Endothelial cell (in vitro differentiated cells): ENCODE data around the gene RCOR1. TPM values are rescaled to one million over a fixed set of nuclear protein-coding genes. Genes with fewer than 3 reads are reported as not detected.

Source experiments
- DNase-seq: peaks from one replicate; pipeline ENCODE4 v3.0.0; 2021; ENCODE audit warnings: low spot score
- H3K27ac Mint-ChIP-seq: one replicate; pipeline ENCODE4 v1.8.0; 2021; ENCODE audit warnings: mixed read lengths, inconsistent platforms; ENCODE audit not compliant: unreplicated experiment
- H3K27me3 Mint-ChIP-seq: one replicate; pipeline ENCODE4 v1.8.0; 2021; ENCODE audit warnings: mild to moderate bottlenecking, moderate library complexity, mixed read lengths, inconsistent platforms; ENCODE audit not compliant: unreplicated experiment
- H3K36me3 Mint-ChIP-seq: one replicate; pipeline ENCODE4 v1.8.0; 2021; ENCODE audit warnings: mild to moderate bottlenecking, low read depth, mixed read lengths, inconsistent platforms; ENCODE audit not compliant: unreplicated experiment
- H3K4me1 Mint-ChIP-seq: one replicate; pipeline ENCODE4 v1.8.0; 2021; ENCODE audit warnings: mild to moderate bottlenecking, mixed read lengths, inconsistent platforms; ENCODE audit not compliant: unreplicated experiment
- H3K4me3 Mint-ChIP-seq: one replicate; pipeline ENCODE4 v1.8.0; 2021; ENCODE audit warnings: mild to moderate bottlenecking, mixed read lengths, inconsistent platforms; ENCODE audit not compliant: unreplicated experiment
- H3K9me3 Mint-ChIP-seq: one replicate; pipeline ENCODE4 v1.8.0; 2021; ENCODE audit warnings: mixed read lengths, inconsistent platforms; ENCODE audit not compliant: unreplicated experiment
- total RNA-seq: library from RNA; stranded (reverse); fragmentation: NEBNext Ultra II Directional; extraction: Animal tissue kit (Norgen Biotek cat#: 25700); gene quantifications from one replicate; pipeline ENCODE4 v1.2.1, GENCODE V29; 2021; ENCODE audit not compliant: unreplicated experiment
- TF ChIP-seq, protein P1 (sequence below): fragments of 200-600 bp; sonication (generic); IDR thresholded peaks from one replicate; pipeline ENCODE4 v1.5.0; 2021; ENCODE audit warnings: antibody characterized with exemption; ENCODE audit not compliant: unreplicated experiment

RCOR1 gene
- total RNA-seq, 1 donor from 2014 or later = 51.6 TPM

DNA sequence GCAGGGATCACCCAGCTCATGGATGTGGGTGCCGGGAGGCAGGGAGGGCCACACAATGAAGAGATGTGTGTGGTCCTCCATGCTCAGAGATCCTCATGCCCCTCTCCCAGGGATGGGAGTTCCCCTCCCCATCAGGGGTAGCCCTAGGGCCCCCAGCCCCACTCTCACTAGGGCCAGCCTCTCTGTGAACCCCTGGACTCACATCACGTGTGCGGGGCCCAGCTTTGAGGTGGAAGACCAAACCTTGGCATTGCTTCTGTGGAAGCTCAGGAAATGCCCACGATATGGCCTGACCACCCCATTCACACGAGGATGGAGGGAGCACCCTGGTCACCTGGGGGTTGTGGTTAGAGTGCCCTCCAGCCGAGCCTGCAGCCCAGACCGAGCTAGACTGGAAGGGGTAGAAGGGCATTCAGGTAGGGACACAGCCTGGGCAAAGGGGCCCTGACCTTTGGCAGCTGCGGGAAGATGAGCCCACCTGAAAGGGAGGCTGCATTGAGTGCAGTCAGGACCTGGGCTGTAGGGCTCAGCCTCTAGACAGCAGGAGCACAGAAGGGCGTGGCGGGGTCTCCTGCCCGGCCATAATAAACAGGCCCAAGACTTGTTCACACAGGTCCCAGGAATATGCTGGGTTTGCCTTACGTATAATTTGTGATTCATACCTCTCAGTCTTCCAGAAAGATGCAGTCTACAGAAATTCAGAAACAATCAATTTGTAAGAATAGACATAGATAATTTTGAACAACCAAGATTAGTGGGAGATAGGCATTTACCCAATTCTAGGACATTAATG, 34.8 kb upstream of the RCOR1 start:
- H3K36me3 Mint-ChIP-seq = no peaks in the 10 kb centered on the region
- no peak overlapping the region for H3K27ac Mint-ChIP-seq
- H3K4me1 Mint-ChIP-seq = no peaks in the 10 kb centered on the region

DNA sequence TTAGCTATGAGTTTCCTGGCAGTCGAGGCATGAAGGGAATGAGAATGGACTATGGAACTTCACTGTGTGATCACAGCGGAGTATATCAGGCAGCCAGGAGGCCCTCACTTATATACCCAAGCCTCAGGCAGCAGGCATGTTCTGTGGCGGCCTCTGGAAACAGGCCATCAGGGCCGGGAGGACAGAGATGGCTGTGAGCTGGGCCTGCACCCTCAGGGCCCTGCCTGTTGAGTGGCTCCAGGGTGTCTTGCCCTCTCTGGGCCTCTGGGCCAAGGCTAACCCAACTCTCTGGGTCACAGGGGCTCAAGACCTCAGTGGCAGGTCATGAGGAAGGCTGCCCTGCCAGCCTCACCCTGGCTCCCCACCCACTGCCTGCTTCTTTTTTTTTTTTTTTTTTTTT, 33.9 kb upstream of the RCOR1 start:
- Mint-ChIP-seq H3K4me1 (no peaks in the 10 kb centered on the region), H3K27ac (no peak overlapping the region), H3K4me3 (no peak overlapping the region), H3K9me3 (no peaks in the 10 kb centered on the region), H3K36me3 (no peaks in the 10 kb centered on the region), H3K27me3 (peaks cover 9% of the 10 kb centered on the region)
- TF ChIP-seq, protein P1, sequence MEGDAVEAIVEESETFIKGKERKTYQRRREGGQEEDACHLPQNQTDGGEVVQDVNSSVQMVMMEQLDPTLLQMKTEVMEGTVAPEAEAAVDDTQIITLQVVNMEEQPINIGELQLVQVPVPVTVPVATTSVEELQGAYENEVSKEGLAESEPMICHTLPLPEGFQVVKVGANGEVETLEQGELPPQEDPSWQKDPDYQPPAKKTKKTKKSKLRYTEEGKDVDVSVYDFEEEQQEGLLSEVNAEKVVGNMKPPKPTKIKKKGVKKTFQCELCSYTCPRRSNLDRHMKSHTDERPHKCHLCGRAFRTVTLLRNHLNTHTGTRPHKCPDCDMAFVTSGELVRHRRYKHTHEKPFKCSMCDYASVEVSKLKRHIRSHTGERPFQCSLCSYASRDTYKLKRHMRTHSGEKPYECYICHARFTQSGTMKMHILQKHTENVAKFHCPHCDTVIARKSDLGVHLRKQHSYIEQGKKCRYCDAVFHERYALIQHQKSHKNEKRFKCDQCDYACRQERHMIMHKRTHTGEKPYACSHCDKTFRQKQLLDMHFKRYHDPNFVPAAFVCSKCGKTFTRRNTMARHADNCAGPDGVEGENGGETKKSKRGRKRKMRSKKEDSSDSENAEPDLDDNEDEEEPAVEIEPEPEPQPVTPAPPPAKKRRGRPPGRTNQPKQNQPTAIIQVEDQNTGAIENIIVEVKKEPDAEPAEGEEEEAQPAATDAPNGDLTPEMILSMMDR = no peak
- no peak for DNase-seq

More for the DNA sequence above, 34.8 kb upstream of the RCOR1 start:
- TF ChIP-seq, protein P1 = no peak
- H3K9me3 Mint-ChIP-seq = no peaks in the 10 kb centered on the region
- H3K4me3 Mint-ChIP-seq = no peak overlapping the region
- peaks cover 9% of the 10 kb centered on the region for H3K27me3 Mint-ChIP-seq
- DNase-seq = no peak

DNA sequence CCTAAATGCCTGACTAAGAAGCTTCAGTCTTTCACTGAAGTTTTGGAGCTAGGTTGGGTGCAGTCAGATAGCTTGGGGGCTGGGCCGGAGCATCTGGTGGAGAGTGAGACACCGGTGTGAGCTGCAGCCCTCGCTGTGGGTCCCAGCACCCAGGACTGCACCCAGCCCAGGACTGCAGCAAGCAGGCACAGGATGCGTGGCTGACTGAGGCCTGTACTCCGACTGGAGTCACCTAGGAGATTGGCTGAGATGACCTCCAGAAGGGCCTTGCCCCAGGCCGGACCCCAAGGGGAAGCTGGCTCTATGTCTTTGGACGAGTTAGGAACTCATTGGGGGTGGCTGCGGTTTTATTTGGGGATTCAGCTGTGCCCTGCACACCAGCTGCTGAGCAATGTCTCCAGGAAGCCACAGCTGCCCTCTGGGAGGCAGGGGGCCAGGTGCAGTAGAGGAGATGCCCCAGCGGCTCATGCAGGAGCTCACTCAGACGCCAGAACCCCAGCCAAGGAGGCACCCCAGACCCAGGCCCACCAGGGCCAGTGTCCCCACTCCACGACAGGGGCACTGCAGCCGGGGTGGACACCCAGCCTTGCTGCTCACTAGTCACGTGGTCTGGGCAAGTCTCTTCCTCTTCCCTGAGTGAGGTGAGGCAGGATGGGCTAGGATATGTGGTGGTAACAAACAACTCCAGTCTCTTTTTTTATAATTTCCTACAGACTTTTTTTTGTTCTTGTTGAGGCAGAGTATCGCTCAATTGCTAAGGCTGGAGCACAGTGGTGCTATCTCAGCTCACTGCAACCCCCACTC, 31.8 kb upstream of the RCOR1 start:
- H3K4me1 Mint-ChIP-seq = no peaks in the 10 kb centered on the region
- H3K9me3 Mint-ChIP-seq = no peaks in the 10 kb centered on the region
- DNase-seq = no peak
- H3K27ac Mint-ChIP-seq = no peak overlapping the region
- TF ChIP-seq, protein P1 = no peak
- H3K36me3 Mint-ChIP-seq = peaks cover 3% of the 10 kb centered on the region
- no peak overlapping the region for H3K4me3 Mint-ChIP-seq
- H3K27me3 Mint-ChIP-seq = peaks cover 9% of the 10 kb centered on the region

DNA sequence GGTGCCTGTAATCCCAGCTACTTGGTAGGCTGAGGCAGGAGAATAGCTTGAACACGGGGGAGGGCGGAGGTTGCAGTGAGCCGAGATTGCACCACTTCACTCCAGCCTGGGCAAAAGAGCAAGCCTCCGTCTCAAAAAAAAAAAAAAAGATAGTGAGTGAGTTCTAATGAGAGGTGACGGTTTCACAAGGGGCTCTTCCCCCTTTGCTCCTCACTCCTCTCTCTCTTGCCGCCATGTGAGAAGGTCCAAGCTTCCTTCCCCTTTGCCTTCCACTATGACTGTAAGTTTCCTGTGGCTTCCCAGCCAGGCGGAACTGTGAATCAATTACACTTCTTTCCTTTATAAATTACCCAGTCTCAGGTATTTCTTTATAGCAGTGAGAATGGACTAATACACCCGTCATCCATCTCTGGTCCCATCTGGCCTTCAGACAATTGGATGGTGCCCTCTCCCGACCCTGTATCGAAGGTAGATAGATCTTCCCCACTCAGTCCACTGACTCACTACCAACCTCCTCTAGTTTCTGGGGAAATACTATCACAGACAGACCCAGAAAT, 27.0 kb upstream of the RCOR1 start:
- TF ChIP-seq, protein P1 = no peak
- H3K4me1 Mint-ChIP-seq = peaks cover 4% of the 10 kb centered on the region
- no peak overlapping the region for H3K4me3 Mint-ChIP-seq
- peaks cover 4% of the 10 kb centered on the region for H3K27me3 Mint-ChIP-seq
- no peak for DNase-seq
- H3K27ac Mint-ChIP-seq = no peak overlapping the region
- no peaks in the 10 kb centered on the region for H3K9me3 Mint-ChIP-seq
- H3K36me3 Mint-ChIP-seq = peaks cover 4% of the 10 kb centered on the region

DNA sequence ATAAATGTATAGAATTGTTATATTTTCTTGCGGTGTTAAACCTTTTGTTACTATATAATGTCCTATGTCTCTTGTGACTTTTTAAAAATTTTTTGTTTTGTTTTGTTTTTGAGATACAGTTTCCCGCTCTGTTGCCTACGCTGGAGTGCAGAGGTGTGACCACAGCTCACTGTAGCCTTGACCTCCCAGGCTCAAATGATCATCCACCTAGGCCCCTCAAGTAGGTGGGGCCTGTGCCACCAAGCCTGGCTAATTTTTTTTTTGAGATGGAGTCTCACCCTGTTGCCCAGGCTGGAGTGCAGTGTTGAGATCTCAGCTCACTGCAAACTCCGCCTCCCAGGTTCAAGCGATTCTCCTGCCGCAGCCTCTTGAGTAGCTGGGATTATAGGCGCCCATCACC, 26.5 kb upstream of the RCOR1 start:
- no peak for DNase-seq
- Mint-ChIP-seq H3K27me3 (peaks cover 3% of the 10 kb centered on the region), H3K27ac (no peak overlapping the region), H3K4me3 (no peak overlapping the region), H3K9me3 (no peaks in the 10 kb centered on the region), H3K4me1 (peaks cover 6% of the 10 kb centered on the region), H3K36me3 (peaks cover 4% of the 10 kb centered on the region)
- TF ChIP-seq, protein P1 = no peak
